SU-DHL-6 (cell line): ENCODE results near the gene TEDDM1.
"Not testable (repeated sequence)": the region's sequence is repeated elsewhere in the genome, so short reads cannot be mapped to it uniquely, and the experiment has no call there.

Experiments
- H2AFZ ChIP-seq: fragments of 200-600 bp; sonication (generic); 2 replicates; pipeline ENCODE4 v1.6.1; 2014; ENCODE audit warnings: low read depth, mild to moderate bottlenecking, moderate library complexity, mixed read lengths, antibody characterized with exemption, low read length; ENCODE audit not compliant: severe bottlenecking
- H3F3A ChIP-seq: fragments of 200-600 bp; shearing (Covaris generic); 2 replicates; pipeline ENCODE4 v1.6.0; 2016; ENCODE audit warnings: antibody characterized with exemption, mild to moderate bottlenecking; ENCODE audit not compliant: insufficient read depth
- H3K27ac ChIP-seq: fragments of 200-600 bp; sonication (generic); 2 replicates; pipeline ENCODE4 v1.5.1; 2016; ENCODE audit warnings: low read depth, mild to moderate bottlenecking, low read length, moderate library complexity, mixed read lengths
- H3K27me3 ChIP-seq: fragments of 200-600 bp; sonication (generic), shearing (Covaris generic); 2 replicates; pipeline ENCODE4 v1.6.0; 2014; ENCODE audit warnings: mild to moderate bottlenecking, low read length
- H3K36me3 ChIP-seq: fragments of 200-600 bp; sonication (generic); 2 replicates; pipeline ENCODE4 v1.6.1; 2014; ENCODE audit warnings: mild to moderate bottlenecking, low read length, mixed read lengths
- H3K4me2 ChIP-seq: fragments of 300-600, 200-600 bp; shearing (Covaris generic), sonication (generic); 2 replicates; pipeline ENCODE4 v1.6.0; 2014; ENCODE audit warnings: low read length, low read depth, mild to moderate bottlenecking; ENCODE audit not compliant: poor library complexity, severe bottlenecking
- H3K4me3 ChIP-seq: fragments of 200-600 bp; sonication (generic); 2 replicates; pipeline ENCODE4 v1.5.1; 2014; ENCODE audit warnings: antibody characterized with exemption, low read length, mild to moderate bottlenecking, mixed read lengths; ENCODE audit not compliant: insufficient read depth, poor library complexity, severe bottlenecking
- H3K79me2 ChIP-seq: fragments of 200-600 bp; sonication (generic); 2 replicates; pipeline ENCODE4 v1.6.1; 2014; ENCODE audit warnings: mild to moderate bottlenecking, low read length, moderate library complexity; ENCODE audit not compliant: insufficient read depth
- H3K9ac ChIP-seq: fragments of 200-600 bp; sonication (generic); 2 replicates; pipeline ENCODE4 v1.7.0; 2014; ENCODE audit warnings: mild to moderate bottlenecking, low read length
- H3K9me2 ChIP-seq: fragments of 200-600 bp; sonication (generic); replicated peaks from 2 replicates; pipeline ENCODE4 v1.6.1; 2014; ENCODE audit warnings: low read length; ENCODE audit not compliant: insufficient read depth
- H3K9me3 ChIP-seq: fragments of 200-600 bp; sonication (generic); 2 replicates; pipeline ENCODE4 v1.6.1; 2014; ENCODE audit warnings: low read length, mixed read lengths; ENCODE audit not compliant: insufficient read depth
- H4K20me1 ChIP-seq: fragments of 200-600 bp; sonication (generic); 2 replicates; pipeline ENCODE4 v1.6.1; 2014; ENCODE audit warnings: low read depth, mild to moderate bottlenecking, antibody characterized with exemption, low read length, moderate library complexity, mixed read lengths
- CTCF ChIP-seq: fragments of 200-600 bp; sonication (generic); IDR thresholded peaks from one replicate; pipeline ENCODE4 v1.5.1; 2017; ENCODE audit warnings: antibody characterized with exemption, mild to moderate bottlenecking, low read length, moderate library complexity; ENCODE audit not compliant: insufficient read depth, poor library complexity, severe bottlenecking
- EZH2phosphoT487 ChIP-seq: fragments of 200-600 bp; sonication (generic), shearing (Covaris generic); conservative IDR thresholded peaks from 2 replicates; pipeline ENCODE4 v1.6.1; 2018; ENCODE audit warnings: mild to moderate bottlenecking, antibody characterized with exemption, low read length, moderate library complexity, mixed read lengths

TEDDM1 gene

GRCh38 chr1:182400567-182400966 is at the start of gene TEDDM1:
TEDDM1 (minus strand) TSS chr1:182400667; CDS start chr1:182400485, 182 bp downstream.
- H3K9me3 ChIP-seq = no peaks in the 10 kb centered on the region
- no peak within 1 kb of the TSS for H3K4me3 ChIP-seq
- no peaks in the 10 kb centered on the region for H3K36me3 ChIP-seq
- no peaks in the 10 kb centered on the region for H3K9me2 ChIP-seq
- no peak within 1 kb of the TSS for H3K9ac ChIP-seq
- H3K4me2 ChIP-seq = no peak within 1 kb of the TSS
- no peak within 1 kb of the TSS for H3K27ac ChIP-seq
- TF ChIP-seq EZH2phosphoT487 (no peak), CTCF (no peak)
- H3K27me3 ChIP-seq = no peaks in the 10 kb centered on the region
- no peak within 1 kb of the TSS for H2AFZ ChIP-seq
- no peaks in the 10 kb centered on the region for H3F3A ChIP-seq
- H4K20me1 ChIP-seq = no peaks in the 10 kb centered on the region
- no peaks in the 10 kb centered on the region for H3K79me2 ChIP-seq

- Histone ChIP-seq H3K4me3 (no peak within 1 kb of the TSS), H3K27me3 (no peaks in the 10 kb centered on the region), H3F3A (no peaks in the 10 kb centered on the region), H3K4me2 (no peak within 1 kb of the TSS), H3K27ac (no peak within 1 kb of the TSS), H4K20me1 (no peaks in the 10 kb centered on the region), H3K9ac (no peak within 1 kb of the TSS), H3K9me2 (no peaks in the 10 kb centered on the region), H2AFZ (no peak within 1 kb of the TSS), H3K9me3 (no peaks in the 10 kb centered on the region), H3K36me3 (no peaks in the 10 kb centered on the region), H3K79me2 (no peaks in the 10 kb centered on the region)
- TF ChIP-seq CTCF = no peak
- no peak for TF ChIP-seq EZH2phosphoT487
Measured at GRCh38 chr1:182450087-182450486, 49.6 kb upstream of the TEDDM1 start, which contains the start of gene RGSL1. RGSL1 (plus strand) TSS chr1:182450146; CDS start chr1:182450166, 20 bp downstream.

GRCh38 chr1:182447660-182448059 is 47.2 kb upstream of the TEDDM1 start:
- Histone ChIP-seq H3K4me3 (no peak overlapping the region), H3F3A (no peaks in the 10 kb centered on the region), H3K27me3 (no peaks in the 10 kb centered on the region), H2AFZ (no peak overlapping the region), H3K9ac (no peak overlapping the region), H3K9me3 (no peaks in the 10 kb centered on the region), H3K27ac (no peak overlapping the region), H4K20me1 (no peaks in the 10 kb centered on the region), H3K79me2 (no peaks in the 10 kb centered on the region), H3K9me2 (no peaks in the 10 kb centered on the region), H3K4me2 (no peak overlapping the region), H3K36me3 (no peaks in the 10 kb centered on the region)
- no peak for TF ChIP-seq CTCF
- no peak for TF ChIP-seq EZH2phosphoT487

GRCh38 chr1:182447124-182447523 is 46.7 kb upstream of the TEDDM1 start:
- H3K27me3 ChIP-seq, H3K4me2 ChIP-seq, H3K4me3 ChIP-seq, H3K27ac ChIP-seq, H2AFZ ChIP-seq, H3K9ac ChIP-seq, H3K36me3 ChIP-seq, H3K9me2 ChIP-seq, H3F3A ChIP-seq, H3K79me2 ChIP-seq, H3K9me3 ChIP-seq, H4K20me1 ChIP-seq: not testable (repeated sequence)
